NCI-H1694 (cell line): ENCODE results near the gene TNRC6B.
"Not testable (repeated sequence)": the region's sequence is repeated elsewhere in the genome, so short reads cannot be mapped to it uniquely, and the experiment has no call there.

Experiments used
- DNase-seq: peaks from one replicate; lab custom pipeline; 2025; lab: John Stamatoyannopoulos, UW

Gene TNRC6B

GRCh38 chr22:40367342-40367741, 189.6 kb downstream of the TNRC6B start:
- no peak for DNase-seq

GRCh38 chr22:40368016-40368415, 190.3 kb downstream of the TNRC6B start:
- DNase-seq, result no peak

- DNase-seq, result no peak
Observed at GRCh38 chr22:40368836-40369235, 191.1 kb downstream of the TNRC6B start.

DNA sequence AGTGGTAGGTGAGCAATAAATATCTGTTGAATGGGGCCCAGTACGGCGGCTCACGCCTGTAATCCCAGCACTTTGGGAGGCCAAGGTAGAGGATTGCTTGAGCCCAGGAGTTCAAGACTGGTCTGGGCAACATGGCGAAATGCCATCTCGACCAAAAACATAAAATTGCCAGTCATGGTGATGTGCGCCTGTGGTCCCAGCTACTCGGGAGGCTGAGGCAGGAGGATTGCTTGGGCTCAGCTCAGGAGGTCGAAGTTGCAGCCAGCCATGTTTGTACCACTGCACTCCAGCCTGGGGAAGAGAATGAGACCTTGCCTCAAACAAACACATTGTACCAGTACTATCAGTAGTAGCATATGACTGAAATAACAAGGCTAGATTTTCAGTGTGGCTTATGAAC, 196.8 kb downstream of the TNRC6B start:
- no peak for DNase-seq

GRCh38 chr22:40376149-40376548, 198.4 kb downstream of the TNRC6B start:
- DNase-seq, result no peak

GRCh38 chr22:40377931-40378330, 200.2 kb downstream of the TNRC6B start:
- no peak for DNase-seq

DNA sequence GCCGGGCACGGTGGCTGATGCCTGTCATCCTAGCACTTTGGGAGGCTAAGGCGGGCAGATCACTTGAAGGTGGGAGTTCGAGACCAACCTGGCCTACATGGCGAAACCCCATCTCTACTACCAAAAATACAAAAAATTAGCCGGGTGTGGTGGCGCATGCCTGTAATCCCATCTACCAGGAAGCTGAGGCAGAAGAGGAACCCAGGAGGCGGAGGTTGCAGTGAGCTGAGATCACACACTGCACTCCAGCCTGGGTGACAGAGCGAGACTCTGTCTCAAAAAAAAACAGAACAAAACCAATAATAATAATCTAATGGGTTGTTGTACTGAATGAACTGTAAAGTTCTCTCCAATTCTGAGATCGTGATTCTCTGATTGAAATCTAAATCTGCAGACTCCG, 200.7 kb downstream of the TNRC6B start:
- not testable (repeated sequence) for DNase-seq

DNA sequence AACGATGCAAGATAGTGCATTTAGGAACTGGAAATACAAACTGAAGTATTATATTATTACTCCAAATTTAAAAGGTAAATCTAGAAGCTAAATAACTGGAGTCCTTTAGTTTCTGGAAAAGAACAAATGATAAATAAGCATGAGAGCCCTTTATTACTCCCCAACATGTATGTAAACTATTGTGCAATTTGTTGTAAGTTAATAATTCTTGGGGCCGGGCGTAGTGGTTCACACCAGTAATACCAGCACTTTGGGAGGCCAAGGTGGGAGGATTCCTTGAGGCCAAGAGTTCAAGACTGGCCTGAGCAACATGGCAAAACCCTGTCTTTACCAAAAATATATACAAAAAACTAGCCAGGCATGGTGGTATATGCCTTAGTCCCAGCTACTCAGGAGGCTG, 203.7 kb downstream of the TNRC6B start:
- no peak for DNase-seq

GRCh38 chr22:40383905-40384304, 206.2 kb downstream of the TNRC6B start:
- DNase-seq, result no peak

DNA sequence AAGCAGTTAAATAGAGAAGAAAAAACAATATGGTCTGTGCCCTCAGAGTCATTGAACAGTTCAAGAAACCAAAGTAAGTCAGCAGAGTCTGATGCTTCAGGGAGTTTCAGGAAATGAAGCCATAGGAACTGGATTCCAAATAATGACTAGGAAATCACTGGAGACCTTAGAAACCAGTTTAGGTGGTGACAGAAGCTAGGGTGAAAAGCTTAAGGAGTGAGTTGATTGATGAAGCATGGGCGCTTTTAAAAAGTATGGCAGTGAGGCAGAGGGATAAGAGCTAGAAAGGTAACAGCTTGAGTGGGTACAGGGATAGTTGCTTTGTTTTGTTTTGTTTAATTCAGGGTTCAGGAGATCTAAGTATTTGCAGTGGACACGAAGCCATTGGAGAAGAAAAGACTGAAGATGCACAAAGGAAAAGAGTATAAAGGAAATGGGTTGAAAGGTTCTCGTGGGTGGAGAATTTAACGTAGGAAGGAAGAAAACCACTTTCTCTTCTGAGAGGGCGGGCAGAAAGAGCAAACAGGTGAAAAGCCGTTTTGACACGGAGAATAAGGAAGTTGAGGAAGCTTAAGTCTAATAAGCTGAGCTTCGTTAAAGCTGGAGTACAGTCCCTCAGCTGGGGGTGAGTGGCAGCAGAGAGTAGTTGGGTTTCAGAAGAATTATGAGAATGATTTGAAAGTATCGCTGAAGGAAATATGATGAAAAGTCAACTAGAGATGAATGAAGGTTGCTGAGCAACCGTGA, 207.5 kb downstream of the TNRC6B start:
- DNase-seq, result no peak
